Erythroblast (primary cell): ENCODE results near the gene XPOT.

Experiments
- DNase-seq, 2 experiments: peaks; one replicate each; lab custom pipeline; 2025; lab: John Stamatoyannopoulos, UW
- GATA1 ChIP-seq: IDR thresholded peaks from 2 replicates; pipeline ENCODE4 v1.6.1; 2011; ENCODE audit warnings: low read depth, mild to moderate bottlenecking, control low read depth, low read length, moderate library complexity
- POLR2A ChIP-seq: IDR thresholded peaks from 2 replicates; pipeline ENCODE4 v1.6.1; 2011; ENCODE audit warnings: mild to moderate bottlenecking, low read length

XPOT gene

GRCh38 chr12:64468966-64469365 lies 64.8 kb downstream of the XPOT start:
- TF ChIP-seq GATA1 (no peak), POLR2A (no peak)
- no peak for DNase-seq

- no peak for DNase-seq
- TF ChIP-seq GATA1 = no peak
- no peak for TF ChIP-seq POLR2A
Measured at GRCh38 chr12:64469455-64470142, 65.4 kb downstream of the XPOT start.

- DNase-seq = no peak
- TF ChIP-seq GATA1 = no peak
- no peak for TF ChIP-seq POLR2A
Measured at GRCh38 chr12:64470495-64470894, 66.3 kb downstream of the XPOT start.

GRCh38 chr12:64473176-64473575 lies 69.0 kb downstream of the XPOT start:
- TF ChIP-seq POLR2A (no peak), GATA1 (no peak)
- no peak for DNase-seq

GRCh38 chr12:64475518-64475917 lies 71.3 kb downstream of the XPOT start:
- TF ChIP-seq POLR2A (no peak), GATA1 (no peak)
- no peak for DNase-seq

- DNase-seq = no peak
- TF ChIP-seq POLR2A (no peak), GATA1 (no peak)
Measured at GRCh38 chr12:64476844-64477243, 72.7 kb downstream of the XPOT start.

- no peak for DNase-seq
- TF ChIP-seq POLR2A = no peak
- no peak for TF ChIP-seq GATA1
Measured at GRCh38 chr12:64478661-64479060, 74.5 kb downstream of the XPOT start.

- DNase-seq = no peak
- TF ChIP-seq POLR2A = no peak
- no peak for TF ChIP-seq GATA1
Measured at GRCh38 chr12:64480148-64480547, 76.0 kb downstream of the XPOT start.

GRCh38 chr12:64486657-64487056 lies 82.5 kb downstream of the XPOT start:
- DNase-seq = no peak
- TF ChIP-seq POLR2A = no peak

GRCh38 chr12:64491718-64492117 lies 87.5 kb downstream of the XPOT start:
- TF ChIP-seq GATA1 (no peak), POLR2A (no peak)
- no peak for DNase-seq

GRCh38 chr12:64493513-64493912 lies 89.3 kb downstream of the XPOT start:
- no peak for TF ChIP-seq POLR2A
- no peak for TF ChIP-seq GATA1

GRCh38 chr12:64494998-64495729 lies 91.0 kb downstream of the XPOT start:
- TF ChIP-seq GATA1 (no peak), POLR2A (no peak)
- DNase-seq = no peak

More at GRCh38 chr12:64493513-64493912, 89.3 kb downstream of the XPOT start:
- DNase-seq = no peak

- DNase-seq = no peak
- TF ChIP-seq POLR2A (no peak), GATA1 (no peak)
Measured at GRCh38 chr12:64496839-64497400, 92.7 kb downstream of the XPOT start.

- DNase-seq = no peak
- TF ChIP-seq GATA1 = no peak
- TF ChIP-seq POLR2A = no peak
Measured at GRCh38 chr12:64497484-64497883, 93.3 kb downstream of the XPOT start.
